SKM-1 (cell line): Measurements from ENCODE around the gene ZFX.
"Not testable (repeated sequence)": the region's sequence is repeated elsewhere in the genome, so short reads cannot be mapped to it uniquely, and the experiment has no call there.

ENCODE experiments used
- DNase-seq: peaks from one replicate; lab custom pipeline; 2025; ENCODE audit not compliant: unreplicated experiment; lab: John Stamatoyannopoulos, UW

The ZFX gene

GRCh38 chrX:24151513-24151912 is 2.0 kb downstream of the ZFX start:
- no peak for DNase-seq

- no peak for DNase-seq
Observed at GRCh38 chrX:24153178-24153795, 3.8 kb downstream of the ZFX start.

DNA sequence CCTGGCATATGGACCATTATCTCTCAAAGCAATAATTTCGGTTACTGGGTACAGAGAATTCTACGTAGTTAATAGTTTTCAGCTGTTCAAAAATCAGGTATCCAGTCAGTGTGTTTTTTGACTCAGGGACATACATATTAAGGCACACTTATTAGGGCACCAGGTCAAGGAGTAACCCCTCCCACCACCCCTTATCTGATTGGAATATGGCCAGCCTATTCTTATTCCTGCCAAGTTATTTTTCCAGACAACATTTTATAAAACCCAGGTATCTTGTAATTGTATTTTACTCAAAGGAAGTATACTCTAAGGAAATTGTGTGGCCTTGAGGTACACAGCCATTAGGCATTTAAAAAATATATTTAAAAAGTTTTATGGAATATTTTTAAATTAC is 4.3 kb downstream of the ZFX start:
- DNase-seq: no peak

DNA sequence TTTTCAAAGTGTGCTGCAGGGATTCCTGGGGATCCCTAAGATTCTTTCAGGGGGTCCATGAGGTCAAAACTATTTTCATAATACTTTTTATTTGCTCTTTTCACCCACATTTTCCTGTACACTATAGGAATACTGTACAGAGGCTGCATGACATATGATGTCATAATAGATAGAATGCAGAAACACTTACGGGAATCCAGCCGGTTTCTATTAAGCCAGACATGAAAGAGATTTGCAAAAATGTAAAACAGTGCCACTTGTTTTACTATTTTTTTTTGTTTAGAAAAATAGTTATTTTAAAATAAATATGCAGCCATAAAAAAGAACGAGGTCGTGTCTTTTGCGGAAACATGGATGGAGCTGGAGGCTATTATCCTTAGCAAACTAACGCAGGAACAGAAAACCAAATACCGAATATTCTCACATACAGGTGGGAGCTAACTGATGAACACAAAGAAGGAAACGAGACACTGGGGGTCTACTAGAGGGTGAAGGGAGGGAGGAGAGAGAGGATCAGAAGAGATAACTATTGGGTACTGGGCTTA is 5.0 kb downstream of the ZFX start:
- no peak for DNase-seq

- DNase-seq: not testable (repeated sequence)
Observed at GRCh38 chrX:24155747-24156146, 6.2 kb downstream of the ZFX start.

DNA sequence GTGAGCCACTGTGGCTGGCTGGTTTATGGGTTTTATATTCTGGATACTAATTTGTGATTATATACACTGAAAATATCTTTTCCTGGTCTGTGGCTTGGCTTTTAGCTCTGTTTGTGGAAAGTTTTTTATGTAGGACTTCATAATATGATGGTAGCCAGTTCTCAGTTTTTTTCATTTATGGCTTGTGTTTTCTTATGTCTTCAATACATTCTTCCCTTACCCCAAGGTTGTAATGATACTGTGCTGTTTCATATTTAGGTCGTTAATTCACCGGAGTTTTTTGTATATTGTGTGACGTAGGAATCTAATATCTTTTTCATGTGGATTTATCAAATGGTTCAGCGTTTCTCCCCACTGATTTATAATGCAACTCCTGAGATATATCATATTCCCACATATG is 6.6 kb downstream of the ZFX start:
- no peak for DNase-seq

GRCh38 chrX:24158881-24159280 is 9.4 kb downstream of the ZFX start:
- DNase-seq: no peak

- no peak for DNase-seq
Observed at GRCh38 chrX:24166078-24166477, 16.5 kb downstream of the ZFX start.

DNA sequence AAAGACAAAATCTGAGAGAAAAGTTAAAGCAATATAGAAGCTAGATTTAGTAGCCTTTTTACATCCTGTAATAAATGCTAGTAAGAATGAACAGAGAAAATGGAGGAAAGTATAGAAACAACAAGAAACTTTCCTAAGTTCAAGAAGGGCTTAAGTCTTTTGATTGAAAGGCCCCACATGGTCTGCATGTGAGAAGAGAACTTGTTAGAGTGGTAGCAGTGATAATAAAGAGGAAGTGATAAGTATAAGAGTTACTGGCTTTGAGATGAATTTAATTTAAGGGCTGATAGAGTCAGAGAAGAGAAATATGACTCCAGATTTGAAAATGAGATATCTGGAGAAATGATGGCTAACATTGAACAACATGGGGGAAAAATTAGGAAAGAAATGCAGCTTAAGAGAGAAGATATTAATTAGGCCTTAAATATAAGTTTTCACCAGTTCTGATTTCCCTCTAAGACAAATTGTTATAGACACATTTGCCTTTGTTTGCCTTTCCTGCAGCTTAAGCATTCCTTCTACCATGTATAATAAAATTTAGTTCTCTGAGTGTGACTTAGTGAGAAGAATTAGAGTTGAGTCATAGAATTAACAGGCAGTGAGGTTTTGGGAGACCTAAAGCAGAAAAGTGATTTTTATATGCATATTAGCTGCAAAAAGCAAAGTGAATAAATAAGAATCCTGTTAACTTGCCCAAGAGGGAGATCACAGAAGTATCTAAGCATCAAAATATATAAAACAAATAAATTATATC is 18.4 kb downstream of the ZFX start:
- DNase-seq: no peak

DNA sequence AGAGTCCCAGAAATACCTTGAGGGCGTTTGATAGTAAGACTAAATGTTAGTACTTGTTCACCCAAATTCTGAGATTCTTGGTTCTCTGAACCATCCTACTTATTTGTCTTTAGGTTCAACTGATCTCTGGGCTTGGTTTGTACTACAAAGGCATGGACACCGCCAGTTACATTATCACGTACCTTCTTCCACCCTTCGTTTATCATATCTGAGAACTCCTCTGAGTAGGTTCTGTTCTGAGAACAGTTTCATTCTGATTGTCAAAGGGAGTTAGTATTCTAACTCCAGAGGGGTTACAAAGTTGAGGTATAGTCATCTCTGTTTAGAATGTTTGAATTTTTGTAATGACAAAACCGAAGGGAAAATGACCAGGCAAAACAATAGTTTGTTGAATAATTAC is 19.3 kb downstream of the ZFX start:
- DNase-seq: no peak

DNA sequence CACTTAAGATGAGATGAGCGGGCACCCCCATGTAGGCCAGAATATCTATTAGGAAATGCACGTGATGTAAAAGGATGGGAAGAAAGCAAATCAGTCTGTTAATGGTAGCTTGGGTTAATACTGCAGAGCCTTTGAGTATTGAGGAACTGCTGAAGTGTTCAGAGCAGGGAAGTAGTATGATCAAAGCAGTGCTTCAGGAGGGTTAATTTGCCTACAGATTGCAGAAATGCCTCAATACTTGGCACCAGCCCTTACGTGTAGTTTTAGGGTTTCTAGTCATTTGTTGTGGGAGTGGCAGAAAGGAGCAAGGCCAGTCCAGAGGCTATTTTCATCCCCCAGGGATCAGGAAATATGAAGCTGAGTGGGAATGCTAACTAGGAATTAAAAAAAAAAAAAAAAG is 19.7 kb downstream of the ZFX start:
- no peak for DNase-seq

- DNase-seq: no peak
Observed at GRCh38 chrX:24173115-24173847, 23.8 kb downstream of the ZFX start.

- DNase-seq: no peak
Observed at GRCh38 chrX:24175276-24175675, 25.7 kb downstream of the ZFX start.

GRCh38 chrX:24178441-24178840 is 28.9 kb downstream of the ZFX start:
- no peak for DNase-seq

DNA sequence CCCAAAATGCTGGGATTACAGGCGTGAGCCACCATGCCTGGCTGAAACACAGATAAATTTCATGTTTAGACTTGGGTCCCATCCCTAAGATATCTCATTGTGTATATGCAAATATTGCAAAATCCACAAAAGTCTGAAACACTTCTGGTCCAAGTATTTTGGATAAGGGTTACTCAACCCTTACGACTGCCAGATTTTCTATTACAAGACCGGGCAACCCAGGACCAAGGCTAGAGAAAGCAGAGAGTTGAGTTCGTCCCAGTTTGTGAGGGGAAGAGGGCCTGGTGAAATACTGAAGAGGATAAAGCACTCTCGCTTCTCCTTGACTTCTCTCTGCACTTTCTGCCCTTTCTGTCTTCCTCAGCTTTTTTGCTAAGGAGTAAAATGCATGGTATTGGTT is 34.5 kb downstream of the ZFX start:
- DNase-seq: no peak

DNA sequence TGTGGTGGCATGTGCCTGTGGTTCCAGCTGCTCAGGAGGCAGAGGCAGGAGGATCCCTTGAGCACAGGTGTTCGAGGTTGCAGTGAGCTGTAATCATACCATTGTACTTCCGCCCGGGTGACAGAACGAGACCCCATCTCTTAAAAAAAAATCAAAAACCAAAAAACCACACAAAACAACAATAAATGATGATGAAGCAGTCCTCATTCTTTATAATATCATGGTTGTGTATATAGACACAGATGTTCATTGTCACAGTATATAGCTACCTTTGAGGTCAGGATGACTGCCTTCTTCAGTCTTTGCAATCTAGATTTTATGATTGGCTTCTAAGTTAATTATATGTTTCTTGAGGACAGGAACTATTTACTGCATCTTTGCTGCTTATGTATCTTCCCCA is 37.0 kb downstream of the ZFX start:
- no peak for DNase-seq

DNA sequence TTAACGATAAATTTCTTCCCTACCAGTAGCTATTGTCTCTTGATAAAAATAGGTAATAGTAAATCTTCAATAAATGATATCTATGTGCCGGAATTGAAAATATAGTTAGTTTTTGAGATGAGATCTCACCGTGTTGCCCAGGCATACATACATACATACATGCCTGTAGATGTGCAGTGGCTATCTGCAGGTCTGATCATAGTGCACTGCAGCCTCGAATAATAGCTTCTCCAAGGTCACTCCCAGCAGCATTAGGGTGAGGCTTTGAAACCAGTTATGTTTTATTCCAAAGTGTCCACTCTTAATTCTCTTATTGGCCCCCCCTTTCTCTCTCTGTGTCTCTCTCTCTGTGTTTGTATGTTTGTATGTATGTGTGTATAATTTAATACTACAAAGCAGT is 37.5 kb downstream of the ZFX start:
- no peak for DNase-seq

GRCh38 chrX:24189490-24189889 is 40.0 kb downstream of the ZFX start:
- DNase-seq: no peak

GRCh38 chrX:24190500-24191156 is 41.1 kb downstream of the ZFX start:
- no peak for DNase-seq

GRCh38 chrX:24196509-24196908 is 47.0 kb downstream of the ZFX start:
- DNase-seq: no peak

DNA sequence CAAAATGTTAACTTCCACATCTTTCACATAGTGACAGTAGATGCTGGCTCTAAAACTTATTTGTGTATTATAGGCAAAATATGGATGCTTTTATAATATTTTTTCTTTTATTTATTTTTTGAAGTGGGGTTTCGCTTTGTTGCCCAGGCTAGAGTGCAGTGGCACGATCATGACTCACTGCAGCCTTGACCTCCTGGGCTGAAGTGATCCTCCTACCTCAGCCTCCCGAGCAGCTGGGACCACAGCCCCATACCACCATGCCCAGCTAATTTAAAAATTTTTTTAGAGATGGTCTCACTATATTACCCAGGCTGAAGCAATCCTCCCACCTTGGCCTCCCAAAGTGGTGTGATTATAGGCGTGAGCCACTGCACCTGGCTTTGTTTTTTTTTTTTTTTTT is 48.6 kb downstream of the ZFX start:
- DNase-seq: no peak
